NK-92 (cell line): ENCODE data around the gene TCF23.
A peak's percentile ranks its signal among the peaks of the same experiment; 100 is the strongest.

Experiments used
- DNase-seq: peaks from one replicate; lab custom pipeline; 2025; ENCODE audit not compliant: unreplicated experiment; lab: John Stamatoyannopoulos, UW

TCF23 gene

DNA sequence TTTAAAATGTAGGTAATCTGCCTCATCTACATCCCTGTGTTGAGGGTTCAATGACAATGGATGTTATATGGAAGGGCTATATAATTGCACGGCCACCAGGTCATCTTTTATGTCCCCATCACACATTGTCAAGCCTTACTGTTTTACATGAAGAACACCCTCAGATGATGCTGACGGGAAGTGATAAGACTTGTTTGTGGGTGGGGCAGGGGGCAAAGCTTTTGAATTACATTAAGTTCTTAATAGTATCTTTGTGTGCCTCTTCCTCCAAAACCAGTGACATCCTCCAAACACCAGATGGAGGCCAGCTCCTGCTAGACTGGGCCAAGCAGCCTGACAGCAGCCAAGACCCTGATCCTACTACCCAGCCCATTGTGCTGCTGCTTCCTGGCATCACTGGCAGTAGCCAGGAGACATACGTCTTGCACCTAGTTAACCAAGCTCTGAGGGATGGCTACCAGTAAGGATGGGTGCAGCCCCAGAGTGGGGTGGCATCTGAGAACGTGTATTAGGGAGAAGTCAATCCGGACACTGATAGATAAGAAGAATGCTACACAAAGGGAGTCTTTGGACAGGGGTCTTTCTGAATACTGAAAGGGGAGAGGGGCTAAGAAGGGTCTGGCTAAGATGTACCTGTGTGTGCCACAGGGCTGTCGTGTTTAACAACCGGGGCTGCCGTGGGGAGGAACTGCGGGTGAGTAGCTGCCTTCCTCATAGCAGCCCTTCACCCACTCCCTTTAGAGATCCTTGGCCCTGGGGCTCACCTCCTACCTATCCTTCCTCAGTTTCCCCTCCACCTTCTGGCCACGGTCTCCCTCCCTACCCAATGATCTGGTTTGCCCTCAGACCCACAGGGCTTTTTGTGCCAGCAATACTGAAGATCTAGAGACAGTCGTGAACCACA is 19.9 kb upstream of the TCF23 start:
- no peak for DNase-seq

DNA sequence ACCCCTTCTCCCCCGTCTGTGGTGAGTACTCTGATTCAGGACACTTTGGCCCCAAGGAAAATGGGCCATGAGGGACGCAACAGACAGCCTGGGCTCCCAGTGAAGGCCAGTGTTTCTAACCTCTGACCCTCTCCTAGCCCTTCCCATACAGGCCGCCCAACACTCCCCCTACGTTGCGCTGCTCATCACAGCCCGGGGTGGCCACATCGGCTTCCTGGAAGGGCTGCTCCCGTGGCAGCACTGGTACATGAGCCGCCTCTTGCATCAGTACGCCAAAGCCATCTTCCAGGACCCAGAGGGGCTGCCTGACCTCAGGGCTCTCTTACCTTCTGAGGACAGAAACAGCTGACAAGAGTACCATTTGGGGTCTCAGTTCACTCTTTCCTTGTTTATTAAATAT is 18.4 kb upstream of the TCF23 start:
- no peak for DNase-seq

- no peak for DNase-seq
Observed at GRCh38 chr2:27131429-27131828, 17.4 kb upstream of the TCF23 start.

- no peak for DNase-seq
Observed at GRCh38 chr2:27133195-27133875, 15.5 kb upstream of the TCF23 start.

DNA sequence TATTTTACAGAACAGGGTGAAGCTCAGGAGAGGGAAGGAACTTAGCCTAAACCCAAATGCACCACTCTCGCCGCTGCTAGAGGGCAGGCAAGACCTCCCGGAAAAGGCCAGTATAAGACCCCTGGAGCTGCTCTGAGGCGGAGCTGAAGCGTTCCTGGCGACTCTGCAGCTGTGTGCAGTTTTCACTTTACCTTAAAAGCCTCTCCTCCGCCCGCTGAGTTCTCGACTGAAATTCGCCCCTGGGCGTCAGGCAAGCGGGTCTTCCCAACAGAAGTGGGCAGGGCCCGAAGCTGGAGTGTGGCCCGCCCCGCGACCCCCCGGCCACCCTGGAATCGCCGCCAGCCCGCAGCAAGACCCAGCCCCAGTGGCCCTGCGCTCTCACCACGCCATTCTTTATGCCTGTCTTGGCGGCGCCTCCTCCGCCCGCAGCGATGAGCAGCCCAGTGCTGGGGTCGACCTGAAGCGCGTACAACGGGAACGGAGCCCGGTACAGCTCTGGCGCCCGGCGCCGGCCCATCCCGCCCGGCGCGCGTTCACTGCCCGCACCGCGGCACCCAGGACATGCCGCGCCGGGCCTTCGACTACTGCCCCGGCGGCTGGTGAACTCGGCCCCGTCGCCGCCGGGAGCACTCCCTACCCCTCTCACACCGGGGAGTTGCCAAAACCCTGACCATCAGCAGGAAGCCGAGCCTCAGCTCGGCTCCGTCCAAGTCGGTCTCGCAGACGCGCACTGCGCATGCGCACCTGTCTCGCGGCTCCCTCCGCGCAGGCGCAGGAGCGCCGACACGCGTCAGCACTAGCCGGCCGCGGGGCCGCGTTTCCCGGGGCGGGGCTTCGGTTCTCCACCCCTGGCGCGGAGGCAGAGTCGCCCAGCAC is 14.7 kb upstream of the TCF23 start, which contains the start of gene PREB:
PREB (minus strand) TSS at position 732 of the 876 bp plus-strand sequence; CDS start at position 517, 215 bp downstream.
- peak; percentile 76 for DNase-seq

DNA sequence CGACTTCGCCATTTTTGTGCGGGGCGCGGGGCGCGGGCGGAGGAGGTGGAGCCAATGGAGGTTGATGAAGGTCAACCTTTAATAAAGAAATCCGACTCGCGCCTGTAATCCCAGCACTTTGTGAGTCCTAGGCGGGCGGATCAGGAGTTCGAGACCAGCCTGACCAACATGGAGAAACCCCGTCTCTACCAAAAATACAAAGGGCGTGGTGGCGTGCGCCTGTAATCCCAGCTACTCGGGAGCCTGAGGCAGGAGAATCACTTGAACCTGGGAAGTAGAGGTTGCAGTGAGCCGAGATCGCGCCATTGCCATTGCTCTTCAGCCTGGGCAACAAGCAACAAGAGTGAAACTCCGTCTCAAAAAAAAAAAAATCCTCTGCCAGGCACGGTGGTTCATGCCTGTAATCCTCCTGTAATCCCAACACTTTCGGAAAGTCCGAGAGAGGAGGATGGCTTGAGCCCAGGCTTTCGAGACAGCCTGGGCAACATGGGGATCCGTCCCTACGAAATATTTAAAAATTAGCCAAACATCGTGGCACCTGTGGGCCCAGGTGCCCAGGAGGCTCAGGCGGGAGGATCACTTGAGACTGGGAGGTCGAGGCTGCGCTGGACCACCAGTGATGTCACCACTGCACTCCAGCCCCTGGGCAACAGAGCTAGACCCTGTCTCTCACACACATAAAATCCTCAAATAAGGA is 13.9 kb upstream of the TCF23 start:
- no peak for DNase-seq

GRCh38 chr2:27135478-27135955 is 13.3 kb upstream of the TCF23 start:
- no peak for DNase-seq

DNA sequence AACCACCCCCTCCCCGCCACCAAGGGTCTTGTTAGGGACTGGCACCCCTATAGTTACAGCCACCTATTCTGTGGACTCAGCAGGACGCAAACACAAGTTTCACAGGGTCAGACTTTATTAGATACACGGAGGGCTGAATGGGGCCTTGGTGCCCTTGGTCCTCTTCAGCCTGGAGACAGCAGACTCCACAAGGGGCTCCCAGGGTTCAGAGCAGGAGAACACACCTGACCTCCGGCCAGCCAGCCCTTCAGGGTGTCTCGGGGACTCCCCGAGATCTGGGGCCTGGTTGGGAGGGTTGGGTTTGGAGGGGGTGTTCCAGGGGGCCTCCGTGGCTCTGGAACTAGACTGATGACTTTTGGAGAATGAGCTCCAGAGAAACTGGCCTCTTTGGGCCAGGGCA is 12.1 kb upstream of the TCF23 start:
- no peak for DNase-seq

DNA sequence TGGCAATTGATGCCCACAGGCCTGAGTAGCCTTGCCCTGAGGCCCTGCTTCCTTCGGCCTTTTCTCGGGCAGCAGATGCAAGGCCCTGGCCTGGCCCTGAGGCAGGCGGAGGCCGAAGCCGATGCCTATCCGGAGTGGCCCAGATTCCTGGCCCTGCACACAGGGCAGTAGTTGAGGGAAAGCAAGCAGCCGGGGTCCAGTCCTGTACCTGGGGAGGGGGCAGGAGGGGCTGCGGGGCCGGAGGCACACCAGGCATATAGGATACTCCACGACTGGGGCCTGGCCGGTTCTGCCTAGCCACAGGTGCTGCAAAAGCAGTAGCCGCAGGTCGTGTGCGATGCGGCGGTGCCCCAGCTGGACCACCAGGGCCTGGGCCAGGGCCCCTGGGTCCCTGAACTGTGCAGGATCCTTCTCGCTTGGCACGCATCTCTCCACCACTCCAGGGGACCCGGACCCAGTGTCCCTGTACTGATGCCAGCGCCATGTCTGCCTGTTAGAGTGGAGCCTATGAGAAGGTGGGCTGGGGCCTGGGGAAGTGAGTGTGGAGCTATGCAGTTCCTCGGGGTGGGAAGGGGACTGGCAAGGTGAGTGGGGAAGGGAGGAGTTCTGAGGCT is 11.4 kb upstream of the TCF23 start:
- DNase-seq: no peak

- DNase-seq: no peak
Observed at GRCh38 chr2:27138111-27138510, 10.7 kb upstream of the TCF23 start.

GRCh38 chr2:27139310-27139709 is 9.5 kb upstream of the TCF23 start, which contains the start of gene PRR30:
PRR30 (minus strand) TSS chr2:27139410; CDS start chr2:27138329, 1,081 bp downstream.
- no peak for DNase-seq

DNA sequence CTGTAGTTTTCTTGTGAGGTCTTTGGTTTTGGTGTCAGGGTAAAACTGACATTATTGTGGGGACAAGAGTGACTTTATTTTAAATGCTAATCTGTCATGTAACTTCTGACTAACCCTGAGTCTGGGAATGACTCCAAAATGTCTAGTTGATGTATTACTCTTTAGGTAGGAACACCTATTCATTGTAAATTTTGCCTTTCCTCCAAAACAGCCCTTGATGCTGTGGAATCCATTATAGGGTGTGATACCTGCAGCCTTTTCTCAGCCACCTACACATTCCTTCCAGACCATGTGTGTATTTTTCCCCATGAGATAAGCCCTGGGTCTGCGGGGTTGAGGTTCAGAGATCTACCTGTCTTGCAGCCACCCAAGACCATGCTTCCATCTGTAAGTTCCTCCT is 5.5 kb upstream of the TCF23 start:
- DNase-seq: no peak

GRCh38 chr2:27145682-27146081 is 3.1 kb upstream of the TCF23 start:
- DNase-seq: no peak

DNA sequence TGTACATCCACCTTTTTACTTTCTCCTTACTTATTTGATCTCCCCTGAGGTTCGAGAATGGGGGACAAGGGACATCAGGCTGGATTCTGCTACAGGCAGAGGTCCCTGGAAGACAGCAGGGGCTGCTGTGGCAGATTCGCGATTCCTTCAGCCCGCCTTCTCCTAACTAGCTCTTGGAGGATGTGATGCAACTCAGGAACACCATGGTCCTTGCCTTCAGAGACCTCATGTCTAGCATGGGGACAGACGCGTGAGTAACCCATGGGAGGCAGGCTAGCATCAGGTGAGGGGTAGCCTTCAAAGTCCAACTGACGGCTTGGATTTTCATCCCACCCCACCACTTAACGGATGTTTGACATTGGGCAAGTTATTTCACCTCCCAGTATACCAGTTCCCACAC is 869 bp upstream of the TCF23 start:
- no peak for DNase-seq

DNA sequence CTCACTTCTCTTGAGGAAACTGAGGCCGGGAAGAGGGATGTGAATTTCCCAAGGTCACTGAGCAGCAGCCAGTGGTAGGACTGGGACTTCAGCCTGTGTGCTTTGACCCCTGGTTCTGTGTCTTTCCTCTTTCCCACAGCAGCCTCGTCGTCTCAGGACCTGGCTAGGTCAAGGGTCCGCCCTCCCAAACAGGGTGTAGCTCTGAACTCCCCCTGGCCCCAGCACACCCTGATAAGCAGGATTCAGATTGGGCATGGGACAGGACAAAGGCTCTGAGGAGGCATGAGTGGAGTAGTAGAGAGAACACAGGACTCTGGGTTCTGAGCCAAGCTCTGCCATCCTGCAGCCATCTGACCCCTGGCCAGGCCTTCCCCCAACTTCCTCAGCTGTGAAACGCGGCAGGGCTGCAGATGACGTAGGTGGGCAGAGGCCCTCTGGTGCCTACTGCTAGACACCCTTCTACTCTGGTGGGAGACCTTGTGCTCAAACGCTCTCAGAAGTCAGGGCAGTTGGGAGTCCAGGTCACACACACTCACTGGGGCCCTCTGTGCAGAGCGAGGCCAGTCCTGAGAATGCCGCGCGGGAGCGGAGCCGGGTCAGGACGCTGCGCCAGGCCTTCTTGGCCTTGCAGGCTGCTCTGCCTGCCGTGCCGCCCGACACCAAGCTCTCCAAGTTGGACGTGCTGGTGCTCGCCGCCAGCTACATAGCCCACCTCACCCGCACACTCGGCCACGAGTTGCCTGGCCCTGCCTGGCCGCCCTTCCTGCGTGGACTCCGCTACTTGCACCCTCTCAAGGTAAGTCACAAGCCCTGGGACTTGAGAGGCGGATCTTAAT is 984 bp downstream of the TCF23 start:
- DNase-seq: no peak

GRCh38 chr2:27150639-27151230 is 1.9 kb downstream of the TCF23 start:
- no peak for DNase-seq

DNA sequence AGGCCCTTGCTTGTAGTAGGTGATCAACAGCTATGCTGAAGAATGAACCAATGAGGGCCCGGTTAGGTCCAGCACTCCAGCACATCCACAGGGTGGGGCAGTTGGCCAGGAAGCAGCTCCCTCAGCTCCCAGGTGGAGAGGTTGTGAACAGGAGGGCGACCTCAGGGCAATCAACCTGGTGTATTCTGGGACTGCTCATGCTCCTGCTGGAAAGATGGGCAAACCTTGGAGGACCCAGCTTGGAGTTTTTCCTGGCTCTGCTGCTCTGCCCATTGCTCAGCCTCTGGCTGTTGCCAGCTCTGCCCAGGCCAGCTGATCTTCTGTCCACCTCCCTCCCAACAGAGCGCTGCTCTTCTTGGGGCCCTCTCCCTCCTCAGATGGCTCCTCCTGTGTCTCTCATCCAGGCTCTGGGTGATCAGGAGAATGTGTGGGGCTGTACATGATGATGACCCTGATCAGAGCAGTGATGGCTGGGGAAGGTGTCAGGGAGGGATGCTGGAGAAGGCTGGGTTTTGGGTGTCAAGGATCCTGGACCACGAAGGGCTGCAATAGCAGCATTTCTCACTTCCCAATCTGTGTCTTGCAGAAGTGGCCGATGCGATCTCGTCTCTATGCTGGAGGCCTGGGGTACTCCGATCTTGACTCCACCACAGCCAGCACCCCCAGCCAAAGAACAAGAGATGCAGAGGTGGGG is 3.4 kb downstream of the TCF23 start:
- no peak for DNase-seq

GRCh38 chr2:27152796-27153464 is 4.1 kb downstream of the TCF23 start:
- no peak for DNase-seq
